Activated T-helper 1 cell treated with anti-CD3 and anti-CD28 coated beads, Interleukin-2, amount 50 U/mL, for 16 hours (primary cell): ENCODE results near the gene TPSD1.
"Not testable (repeated sequence)": the region's sequence is repeated elsewhere in the genome, so short reads cannot be mapped to it uniquely, and the experiment has no call there.

Experiments
- DNase-seq, 2 donors: peaks; one replicate each; pipeline ENCODE4 v3.0.0-alpha.2; 2020; ENCODE audit warnings: low read depth in 1 of 2, low spot score in 1 of 2

TPSD1 gene

GRCh38 chr16:1279945-1280589 is 24.2 kb downstream of the TPSD1 start:
- no peak for DNase-seq

DNA sequence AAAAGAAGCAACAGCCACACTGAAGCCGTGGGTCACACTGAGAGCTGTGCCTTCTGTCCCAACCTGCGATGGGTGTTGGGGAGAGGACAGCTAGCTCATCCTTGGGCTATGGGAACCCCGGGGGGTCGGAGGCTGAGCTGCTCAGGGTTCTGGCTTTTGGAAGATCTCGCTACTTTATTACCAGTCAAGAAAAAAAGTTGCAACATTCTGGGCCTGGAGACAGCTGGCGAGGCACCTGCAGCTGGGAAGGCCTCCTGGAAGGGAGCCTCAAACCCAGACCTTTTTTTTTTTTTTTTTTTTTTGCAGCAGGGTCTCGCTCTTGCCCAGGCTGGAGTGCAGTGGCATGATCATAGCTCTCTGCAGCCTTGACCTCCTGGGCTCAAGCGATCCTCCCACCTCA is 24.9 kb downstream of the TPSD1 start:
- DNase-seq = no peak

GRCh38 chr16:1281517-1281916 is 25.6 kb downstream of the TPSD1 start:
- no peak for DNase-seq

DNA sequence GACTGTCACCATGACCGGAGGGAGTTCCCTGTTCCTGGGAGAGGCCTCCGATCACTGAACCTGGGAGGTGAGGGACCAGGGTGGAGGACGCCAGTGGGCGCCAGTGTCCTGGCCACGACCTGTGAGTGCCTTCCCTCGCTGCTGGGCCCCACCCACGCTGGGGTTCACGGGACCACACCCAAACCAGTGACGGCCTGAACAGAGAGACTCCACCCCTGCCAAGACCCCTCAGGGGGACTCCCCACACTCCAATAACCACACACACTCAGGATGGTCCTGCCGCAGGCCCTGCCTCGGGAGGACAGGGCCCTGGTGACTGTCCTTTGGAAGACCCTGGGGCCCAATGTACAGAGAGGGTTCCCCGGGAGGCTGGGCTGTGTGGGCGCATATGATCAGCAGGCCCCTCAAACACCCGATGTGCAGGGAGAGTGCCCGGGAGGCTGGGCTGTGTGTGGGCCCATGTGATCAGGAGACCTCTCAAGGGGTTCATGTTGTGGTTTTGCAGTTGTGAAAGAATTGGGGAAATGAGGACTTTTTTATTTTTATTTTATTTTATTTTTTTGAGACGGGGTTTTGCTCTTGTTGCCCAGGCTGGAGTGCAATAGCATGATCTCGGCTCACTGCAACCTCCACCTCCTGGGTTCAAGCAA is 26.6 kb downstream of the TPSD1 start:
- DNase-seq = no peak

GRCh38 chr16:1283296-1283695 is 27.4 kb downstream of the TPSD1 start:
- DNase-seq = no peak

DNA sequence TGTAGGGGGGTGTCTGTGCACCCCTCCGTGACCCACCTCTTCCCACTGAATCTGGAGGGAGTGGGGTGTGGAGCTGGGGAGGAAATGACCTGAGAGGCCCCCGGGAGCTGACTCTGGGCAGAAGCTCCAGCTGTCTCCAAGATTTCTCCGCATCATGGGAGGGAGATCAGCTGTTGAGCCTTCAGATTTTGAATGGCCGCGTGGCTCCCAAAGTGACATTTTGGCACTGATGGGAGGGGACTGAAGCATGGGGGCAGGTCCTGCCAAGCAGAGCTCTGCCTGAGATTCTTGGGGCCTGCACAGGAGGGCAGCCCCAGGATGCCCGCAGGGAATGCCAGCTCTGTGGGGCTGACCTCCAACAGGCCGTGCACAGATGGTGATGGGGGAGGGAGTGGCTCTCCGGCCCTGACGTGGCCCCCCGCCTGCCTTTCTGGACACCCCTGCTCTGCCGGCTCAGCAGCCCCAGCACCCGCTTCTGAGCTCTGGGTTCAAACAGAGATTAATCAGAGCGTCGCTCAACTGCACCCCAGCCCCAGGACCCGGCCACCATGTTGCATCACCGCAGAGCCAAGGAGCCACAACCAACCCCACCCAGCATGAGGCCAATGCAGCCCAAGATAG is 28.2 kb downstream of the TPSD1 start:
- no peak for DNase-seq

DNA sequence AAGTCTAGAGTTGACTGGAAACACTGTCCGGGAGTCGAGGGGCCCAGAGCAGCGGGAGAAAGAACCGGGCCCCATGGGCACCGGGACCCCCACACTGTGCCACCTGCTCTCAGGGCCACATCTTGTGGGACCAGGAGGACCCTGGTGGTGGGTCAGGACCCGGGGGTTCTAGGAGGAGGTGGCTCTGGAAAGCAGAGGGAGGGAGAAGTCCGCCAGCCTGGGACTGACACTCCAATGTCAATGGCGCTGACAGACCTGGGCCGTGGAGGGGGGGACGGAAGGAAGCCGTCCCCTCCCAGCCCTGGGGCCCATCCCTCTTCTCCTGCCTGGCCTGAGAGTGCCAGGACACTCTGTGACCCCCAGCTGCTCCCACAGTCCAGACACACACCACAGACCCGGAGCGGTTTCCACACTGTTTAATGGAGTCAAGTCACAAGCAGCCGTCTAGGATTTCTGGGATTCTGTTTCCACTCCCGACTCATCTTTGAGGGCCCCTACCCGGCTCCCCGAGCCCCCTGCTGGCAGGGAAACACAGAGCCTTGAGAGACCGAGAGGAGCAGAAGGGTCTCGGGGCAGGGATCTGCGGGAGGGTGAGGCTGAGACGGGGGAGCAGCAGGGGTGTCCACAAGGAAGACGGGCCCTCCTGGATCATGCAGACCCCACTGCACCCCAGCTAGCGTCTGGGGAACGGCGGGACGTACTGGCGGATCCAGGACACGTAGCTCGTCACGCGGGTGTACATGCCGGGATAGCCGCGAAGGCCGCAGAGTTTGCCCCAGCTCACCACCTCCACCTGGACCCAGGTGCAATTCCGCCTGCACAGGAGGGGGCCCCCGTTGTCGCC is 30.0 kb downstream of the TPSD1 start:
- no peak for DNase-seq

DNA sequence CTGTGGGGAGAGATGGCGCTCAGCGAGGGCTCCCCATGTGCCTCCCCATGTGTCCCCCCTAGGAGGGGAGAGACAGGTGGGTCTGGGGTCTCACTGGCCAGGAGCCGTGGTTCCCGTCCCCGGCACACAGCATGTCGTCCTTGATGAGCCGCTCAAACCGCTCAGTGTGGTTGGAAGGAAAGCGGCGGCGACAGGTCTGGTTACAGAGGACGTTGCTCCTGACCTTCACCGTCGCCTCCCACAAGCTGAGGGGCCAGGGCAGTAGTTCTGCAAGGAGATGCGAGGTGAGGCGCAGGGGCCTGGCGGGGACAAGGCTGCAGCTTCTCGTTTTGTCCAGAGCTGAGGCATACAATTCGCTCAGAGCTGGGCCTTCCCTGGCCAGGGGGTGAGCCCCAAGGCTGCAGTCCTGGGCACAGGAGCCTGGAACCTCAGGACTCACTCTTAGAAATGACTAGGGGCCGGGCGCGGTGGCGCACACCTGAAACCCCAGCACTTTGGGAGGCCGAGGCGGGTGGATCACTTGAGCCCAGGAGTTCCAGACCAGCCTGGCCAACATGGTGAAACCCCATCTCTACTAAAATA is 30.7 kb downstream of the TPSD1 start:
- DNase-seq = no peak

DNA sequence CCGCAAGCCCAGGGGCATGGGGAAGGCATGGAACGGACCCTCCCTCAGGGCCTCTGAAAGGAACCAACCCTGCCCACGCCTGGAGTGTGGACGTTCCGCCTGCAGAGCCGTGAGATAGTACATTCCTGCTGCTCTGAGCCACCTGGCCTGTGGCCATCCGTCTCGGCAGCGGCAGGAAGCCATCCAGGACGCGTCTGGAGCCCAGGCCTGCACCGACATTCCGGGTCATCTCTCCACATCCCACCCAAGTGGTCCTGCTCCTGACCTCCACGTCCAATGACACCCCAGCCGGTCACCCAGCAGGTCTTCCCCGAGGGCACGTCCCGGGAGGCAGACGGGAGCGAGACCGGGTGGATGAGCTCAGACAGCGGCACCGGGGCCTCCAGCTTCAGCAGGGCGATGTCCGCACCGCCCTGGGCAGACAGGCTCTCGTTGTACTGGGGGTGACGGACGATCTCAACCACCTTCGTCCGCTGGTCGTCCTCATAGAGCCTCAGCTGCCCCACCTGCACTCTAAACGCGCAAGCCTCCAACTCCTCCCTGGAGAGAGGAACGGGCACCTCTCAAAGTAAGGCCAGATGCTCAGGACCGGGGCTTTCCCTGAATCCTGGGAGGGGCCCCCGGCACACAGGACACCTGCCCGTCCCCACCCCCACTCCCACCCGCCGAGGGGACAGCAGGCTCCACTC is 32.3 kb downstream of the TPSD1 start:
- DNase-seq = no peak

- no peak for DNase-seq
Measured at GRCh38 chr16:1288813-1289476, 33.1 kb downstream of the TPSD1 start.

DNA sequence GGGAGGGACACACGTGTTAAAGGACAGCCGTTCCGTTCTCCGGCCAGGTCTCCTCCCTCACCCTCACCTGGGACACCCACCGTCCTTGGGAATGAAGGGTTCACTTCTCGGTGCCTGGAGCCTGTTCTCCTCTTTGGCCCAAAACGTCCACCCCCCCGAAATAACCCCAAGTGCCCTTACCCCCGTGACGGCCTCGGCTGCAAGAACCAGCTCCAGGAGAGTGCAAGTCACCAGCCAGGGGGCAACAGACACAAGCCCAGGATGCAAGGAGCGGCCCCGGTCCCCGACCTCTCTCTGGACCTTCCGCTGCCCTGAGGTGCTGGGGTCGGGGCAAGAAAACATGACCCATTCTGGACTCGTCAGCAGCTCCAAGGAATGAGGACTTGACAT is 33.6 kb downstream of the TPSD1 start:
- DNase-seq = no peak

GRCh38 chr16:1290063-1290501 is 34.2 kb downstream of the TPSD1 start:
- DNase-seq = no peak

DNA sequence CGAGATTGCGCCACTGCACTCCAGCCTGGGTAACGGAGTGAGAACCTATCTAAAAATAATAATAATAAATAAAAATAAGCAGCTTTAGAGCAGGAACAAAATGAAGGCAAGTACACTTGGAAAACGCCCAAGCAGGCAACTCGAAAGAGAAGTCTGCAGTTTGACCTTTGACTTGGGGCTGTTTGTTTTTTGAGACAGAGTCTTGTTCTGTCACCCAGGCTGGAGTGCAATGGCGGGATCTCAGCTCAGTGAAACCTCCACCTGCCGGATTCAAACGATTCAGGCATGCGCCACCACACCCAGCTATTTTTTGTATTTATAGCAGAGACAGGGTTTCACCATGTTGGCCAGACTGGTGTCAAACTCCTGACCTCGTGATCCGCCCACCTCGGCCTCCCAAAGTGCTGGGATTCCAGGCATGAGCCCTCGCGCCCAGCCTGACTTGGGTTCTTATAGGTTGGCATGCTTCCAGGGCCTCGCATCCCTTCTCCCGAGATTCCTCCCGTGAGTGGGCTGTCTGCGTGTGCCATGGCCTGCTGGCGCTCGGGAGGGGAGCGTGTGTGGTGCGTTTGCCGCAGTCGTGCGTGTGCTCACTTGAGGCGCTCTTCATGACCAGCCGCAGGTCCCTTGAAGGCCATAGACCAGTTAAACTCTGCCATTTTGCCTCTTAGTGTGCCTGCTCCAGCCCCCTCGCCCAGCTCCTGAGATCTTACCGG is 35.1 kb downstream of the TPSD1 start:
- DNase-seq = no peak

- DNase-seq = no peak
Measured at GRCh38 chr16:1291576-1291974, 35.7 kb downstream of the TPSD1 start.

- DNase-seq = not testable (repeated sequence)
Measured at GRCh38 chr16:1292208-1292607, 36.3 kb downstream of the TPSD1 start.

DNA sequence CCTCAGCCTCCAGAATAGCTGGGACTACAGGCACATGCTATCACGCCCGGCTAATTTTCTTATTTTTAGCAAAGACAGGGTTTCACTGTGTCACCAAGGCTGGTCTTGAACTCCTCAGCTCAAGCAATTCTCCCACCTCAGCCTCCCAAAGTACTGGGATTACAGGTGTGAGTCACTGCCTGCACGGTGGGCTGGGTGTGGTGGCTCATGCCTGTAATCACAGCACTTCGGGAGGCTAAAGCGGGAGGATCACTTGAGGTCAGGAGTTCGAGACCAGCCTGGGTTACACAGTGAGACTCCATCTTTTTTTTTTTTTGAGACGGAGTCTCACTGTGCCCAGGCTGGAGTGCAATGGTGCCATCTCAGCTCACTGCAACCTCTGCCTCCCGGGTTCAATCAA is 36.9 kb downstream of the TPSD1 start:
- DNase-seq = not testable (repeated sequence)

GRCh38 chr16:1293921-1294656 is 38.2 kb downstream of the TPSD1 start:
- no peak for DNase-seq

- no peak for DNase-seq
Measured at GRCh38 chr16:1295465-1295864, 39.6 kb downstream of the TPSD1 start.

DNA sequence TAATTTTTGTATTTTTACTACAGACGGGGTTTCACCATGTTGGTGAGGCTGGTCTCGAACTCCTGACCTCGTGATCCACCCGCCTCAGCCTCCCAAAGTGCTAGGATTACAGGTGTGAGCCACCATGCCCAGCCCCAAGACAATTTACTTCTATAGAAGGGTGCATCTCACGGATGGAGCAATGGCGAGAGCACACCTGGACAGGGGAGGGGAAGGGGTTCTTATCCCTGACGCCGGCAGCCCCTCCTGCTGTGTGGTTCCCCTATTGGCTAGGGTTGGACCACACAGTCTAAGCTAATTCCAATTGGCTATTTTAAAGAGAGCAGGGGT is 40.8 kb downstream of the TPSD1 start:
- not testable (repeated sequence) for DNase-seq
